ENCODE data around the gene FAM210B.

- TF ChIP-seq CTCF (IDR thresholded peaks at IDR 0.05) (no peak), POLR2A (IDR thresholded peaks at IDR 0.05) (no peak), POLR2AphosphoS5 (IDR thresholded peaks at IDR 0.05) (peak; percentile 5)
These were observed 698 bp downstream of the FAM210B start for GRCh38 chr20:56359212-56360132.
